GM12801 (cell line): ENCODE measurements around the gene MEGF6.

Source experiments
- CTCF ChIP-seq: IDR thresholded peaks from one replicate; pipeline ENCODE4 v1.5.1; 2011; ENCODE audit warnings: control low read depth; ENCODE audit not compliant: insufficient read length; ENCODE audit errors: extremely low read depth

MEGF6 gene

GRCh38 chr1:3558036-3558726, 53.1 kb downstream of the MEGF6 start:
- no peak for TF ChIP-seq CTCF

DNA sequence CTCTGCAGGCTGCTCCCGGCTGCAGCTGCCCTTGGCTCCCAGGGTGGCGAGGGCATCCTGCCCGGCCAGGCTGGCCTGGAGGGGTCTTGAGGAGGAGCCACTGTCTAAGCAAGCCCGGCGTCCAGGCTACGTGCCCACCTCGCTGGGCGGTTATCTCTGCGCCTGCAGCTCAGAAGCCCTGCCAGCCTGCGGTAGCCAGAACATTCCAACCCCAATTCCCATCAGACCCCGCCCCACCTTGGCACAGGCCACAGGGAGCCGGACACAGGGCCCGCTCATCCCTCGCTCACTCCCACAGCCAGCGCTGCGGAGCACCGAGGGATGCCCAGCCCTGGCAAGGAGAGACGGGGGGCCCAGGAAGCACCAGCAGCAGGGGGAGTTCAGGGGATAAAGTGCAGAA, 53.9 kb downstream of the MEGF6 start:
- no peak for TF ChIP-seq CTCF

- no peak for TF ChIP-seq CTCF
Observed at GRCh38 chr1:3556336-3556735, 55.0 kb downstream of the MEGF6 start.

DNA sequence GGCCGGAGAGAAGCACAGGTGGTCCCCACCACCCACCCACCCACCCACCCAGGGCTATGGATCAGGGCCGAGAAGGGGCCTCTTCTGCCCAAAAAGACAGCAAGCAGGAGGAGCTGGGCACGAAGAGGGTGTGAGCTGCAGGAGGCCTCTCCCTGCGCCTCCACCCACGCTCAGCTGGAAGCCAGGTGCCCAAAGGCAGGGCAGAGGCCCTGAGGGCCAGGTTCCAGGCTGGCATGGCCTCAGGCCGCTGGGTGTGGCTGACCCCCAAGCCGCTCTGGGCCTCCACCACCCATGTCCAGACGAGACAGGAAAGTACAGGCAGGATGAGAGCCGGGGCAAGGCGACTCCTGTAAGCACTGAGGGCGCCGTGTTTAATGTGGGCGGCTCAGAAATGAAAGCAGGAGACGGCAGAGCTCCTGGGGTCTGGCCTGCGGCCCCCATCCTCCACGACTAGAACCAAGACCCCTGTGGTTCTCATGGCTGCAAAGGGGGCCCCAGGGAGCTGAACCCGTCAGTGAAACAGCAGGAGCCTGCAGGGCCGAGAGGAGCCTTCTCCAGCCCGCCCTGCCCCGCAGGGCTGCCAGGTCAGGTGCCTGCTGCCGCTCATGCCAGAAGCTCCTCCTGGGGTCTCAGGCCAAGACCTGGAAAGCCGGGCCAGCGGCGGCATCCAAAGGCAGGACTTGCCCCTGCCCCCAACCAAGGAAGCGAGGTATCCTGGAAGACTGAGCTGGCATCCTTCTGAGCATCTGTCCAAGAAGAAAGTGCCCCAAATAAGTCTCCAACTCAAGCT, 56.0 kb downstream of the MEGF6 start:
- TF ChIP-seq CTCF: no peak

- TF ChIP-seq CTCF: no peak
Observed at GRCh38 chr1:3553940-3554223, 57.4 kb downstream of the MEGF6 start.

GRCh38 chr1:3553166-3553939, 58.0 kb downstream of the MEGF6 start:
- TF ChIP-seq CTCF: no peak

DNA sequence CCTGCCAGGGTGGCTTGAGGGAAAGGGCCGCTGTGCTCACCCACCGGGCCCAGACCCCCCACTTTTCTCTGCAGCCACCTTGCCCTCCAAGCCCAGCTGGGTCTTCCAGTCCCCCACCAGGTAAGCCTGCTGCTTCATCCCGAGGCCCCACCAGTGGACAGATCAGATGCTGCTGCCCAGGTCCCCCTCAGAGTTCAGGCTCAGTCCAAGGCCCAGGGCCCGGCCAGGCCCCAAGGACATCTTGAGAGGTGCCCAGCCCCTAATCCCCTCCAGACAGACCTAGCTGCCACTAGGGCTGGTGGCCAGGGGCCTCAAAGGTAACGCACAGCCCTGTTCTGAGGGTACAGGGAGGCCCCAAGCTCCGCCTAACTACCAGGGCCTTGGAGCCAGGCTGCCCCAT, 58.6 kb downstream of the MEGF6 start:
- TF ChIP-seq CTCF: no peak
